GM21825 (cell line): ENCODE data around the gene HIVEP3.
A peak's percentile ranks its signal among the peaks of the same experiment; 100 is the strongest.

Experiments
- ATAC-seq: cut with Tn5 transposase; IDR thresholded peaks from one replicate; pipeline ENCODE4 v1.9.1; 2021; ENCODE audit warnings: mild to moderate bottlenecking, moderate library complexity; ENCODE audit not compliant: unreplicated experiment

HIVEP3 gene

GRCh38 chr1:41875487-41875886 is 43.2 kb downstream of the HIVEP3 start:
- ATAC-seq, result no peak

- ATAC-seq, result no peak
These were observed 43.8 kb downstream of the HIVEP3 start for GRCh38 chr1:41874903-41875411.

- ATAC-seq, result no peak
These were observed 44.5 kb downstream of the HIVEP3 start for GRCh38 chr1:41874151-41874719.

DNA sequence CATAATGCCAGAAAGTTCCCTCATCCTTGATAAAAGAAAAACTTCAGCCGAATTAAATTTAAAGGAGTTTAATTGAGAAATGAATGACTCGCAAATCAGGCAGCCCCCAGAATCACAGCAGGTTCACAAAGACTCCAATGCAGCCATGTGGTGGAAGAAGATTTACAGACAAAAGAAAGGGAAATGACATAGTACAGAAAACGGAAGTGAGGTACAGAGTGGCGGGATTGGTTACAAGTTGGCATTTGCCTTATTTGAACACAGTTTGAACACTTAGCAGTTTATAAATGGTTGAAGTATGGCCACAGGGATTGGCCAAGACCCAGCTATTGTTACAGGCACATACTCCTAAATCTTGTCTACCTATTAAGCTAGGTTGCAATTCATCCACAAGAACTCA is 46.6 kb downstream of the HIVEP3 start:
- no peak for ATAC-seq

DNA sequence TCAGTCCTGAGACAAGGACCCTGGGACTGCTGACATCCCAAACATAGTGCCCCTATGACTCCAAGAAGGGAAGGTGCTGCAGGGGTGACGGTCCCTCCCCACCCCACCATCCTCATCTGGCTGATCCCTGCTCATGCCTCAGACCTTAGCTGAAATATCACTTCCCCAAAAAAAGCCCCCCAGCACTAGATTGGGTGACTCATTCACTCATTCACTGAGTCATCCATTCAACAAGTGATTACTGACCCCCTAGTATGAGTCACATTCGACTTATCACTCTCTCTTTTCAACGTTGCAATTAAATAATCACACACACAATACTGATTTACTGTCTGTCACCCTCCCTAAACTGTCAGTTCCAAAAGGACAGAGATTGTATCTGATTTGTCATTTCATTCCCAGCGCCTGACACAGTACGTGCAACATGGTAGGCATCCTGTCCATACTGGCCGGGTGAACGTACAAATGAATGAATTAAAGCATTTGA is 48.6 kb downstream of the HIVEP3 start:
- no peak for ATAC-seq

DNA sequence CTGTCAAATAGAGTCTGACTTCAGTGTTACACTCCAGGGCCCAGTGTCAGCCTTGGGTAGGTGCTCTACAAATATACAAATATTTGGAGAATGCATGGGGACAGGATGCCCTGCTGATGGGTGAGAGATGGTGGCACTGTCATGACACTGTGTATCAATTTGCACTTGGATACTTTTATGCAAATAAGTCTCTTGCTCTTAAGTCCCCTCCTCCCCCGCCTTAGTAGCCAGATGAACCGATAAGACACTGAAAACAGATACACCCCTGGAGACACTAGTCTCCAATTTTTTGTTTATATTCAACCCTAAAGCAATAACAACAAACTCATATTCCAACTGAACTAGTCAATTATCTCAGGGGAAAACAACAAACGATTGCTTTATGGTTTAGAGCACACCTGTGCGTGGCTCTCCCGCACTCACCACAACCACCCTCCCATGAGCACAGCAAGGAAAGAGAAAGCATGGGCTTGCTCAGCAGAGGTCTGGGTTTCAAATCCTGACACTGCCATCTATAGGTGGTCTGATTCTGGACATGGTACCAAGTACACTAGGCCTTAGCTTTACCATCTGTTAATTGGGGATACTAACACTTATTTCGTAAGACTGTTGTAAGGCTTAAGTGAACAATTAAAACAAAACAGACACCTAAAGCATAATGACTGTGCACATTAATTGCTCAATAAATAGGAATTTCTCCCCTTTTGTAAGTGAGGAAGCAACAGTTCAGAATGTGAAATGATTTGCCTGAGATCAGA is 50.3 kb downstream of the HIVEP3 start:
- ATAC-seq, result peak; percentile 75

GRCh38 chr1:41866285-41866684 is 52.4 kb downstream of the HIVEP3 start:
- no peak for ATAC-seq

DNA sequence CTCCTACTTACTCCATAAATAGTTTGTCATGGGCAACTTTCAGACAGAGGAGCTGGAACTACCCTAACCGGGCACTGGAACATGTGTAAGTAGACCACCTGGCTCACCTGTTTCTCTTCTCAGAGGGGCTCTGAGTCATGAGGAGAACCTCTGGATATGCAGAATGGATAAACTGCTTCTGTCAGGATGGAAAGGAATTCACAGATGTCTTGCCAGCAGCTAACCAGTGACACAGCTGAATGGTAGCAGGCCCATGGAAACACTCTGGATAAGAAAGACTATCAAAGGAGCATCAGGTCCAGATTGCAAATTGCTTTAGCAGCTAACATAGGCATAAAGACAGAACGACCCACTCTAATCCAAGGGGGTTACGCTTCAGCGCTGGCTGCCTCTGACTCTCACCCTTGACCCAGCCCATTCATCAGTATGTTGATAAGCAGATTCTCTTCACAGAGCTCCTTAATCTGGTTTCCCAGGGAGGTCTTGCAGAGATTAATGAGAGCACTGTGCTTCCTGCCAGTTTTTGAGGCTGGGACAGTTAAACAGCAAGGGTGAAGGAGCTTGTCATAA is 54.2 kb downstream of the HIVEP3 start:
- ATAC-seq, result no peak

DNA sequence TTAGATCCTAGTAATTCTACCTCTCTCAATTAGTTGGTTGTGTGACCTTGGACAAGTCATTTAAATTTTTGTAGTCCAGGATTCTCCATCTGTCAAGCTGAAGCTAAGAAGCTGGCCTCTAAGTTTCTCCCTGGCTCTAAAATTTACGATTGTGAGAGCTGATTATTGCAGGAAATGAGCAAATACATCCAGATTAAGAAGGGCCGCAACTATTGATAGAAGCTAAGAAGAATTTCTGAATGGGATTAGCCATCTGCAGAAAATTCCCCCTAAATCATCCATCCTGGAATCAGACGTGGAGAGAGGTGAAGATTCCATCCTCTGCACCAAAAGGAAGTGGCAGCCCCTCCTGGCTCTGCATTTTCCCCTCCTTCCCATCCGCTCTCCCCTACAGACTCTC is 55.0 kb downstream of the HIVEP3 start:
- no peak for ATAC-seq

- no peak for ATAC-seq
These were observed 56.1 kb downstream of the HIVEP3 start for GRCh38 chr1:41862384-41863221.

- no peak for ATAC-seq
These were observed 57.0 kb downstream of the HIVEP3 start for GRCh38 chr1:41861535-41862383.

DNA sequence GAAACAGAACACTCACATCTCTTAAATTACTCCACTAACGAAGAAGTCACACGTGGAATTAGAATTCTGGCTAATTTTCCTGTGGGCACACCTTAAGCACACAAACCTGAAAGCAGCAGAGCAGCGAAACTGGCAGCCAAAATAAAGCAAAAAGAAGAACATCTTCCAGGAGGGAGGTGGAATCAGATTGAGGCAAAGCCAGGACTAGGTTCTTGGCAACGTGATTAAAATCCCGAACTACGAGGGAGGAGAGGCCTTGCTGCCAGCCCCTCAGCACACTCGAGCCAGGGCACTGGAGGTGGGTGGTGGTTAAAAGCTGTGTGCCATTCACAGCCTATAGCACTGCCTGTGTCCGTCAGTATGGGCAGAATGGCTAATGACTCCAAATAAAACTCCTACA is 58.0 kb downstream of the HIVEP3 start:
- ATAC-seq, result no peak

- no peak for ATAC-seq
These were observed 58.5 kb downstream of the HIVEP3 start for GRCh38 chr1:41860214-41860613.

GRCh38 chr1:41859686-41860085 is 59.0 kb downstream of the HIVEP3 start:
- no peak for ATAC-seq

GRCh38 chr1:41856944-41857285 is 61.8 kb downstream of the HIVEP3 start:
- ATAC-seq, result no peak

DNA sequence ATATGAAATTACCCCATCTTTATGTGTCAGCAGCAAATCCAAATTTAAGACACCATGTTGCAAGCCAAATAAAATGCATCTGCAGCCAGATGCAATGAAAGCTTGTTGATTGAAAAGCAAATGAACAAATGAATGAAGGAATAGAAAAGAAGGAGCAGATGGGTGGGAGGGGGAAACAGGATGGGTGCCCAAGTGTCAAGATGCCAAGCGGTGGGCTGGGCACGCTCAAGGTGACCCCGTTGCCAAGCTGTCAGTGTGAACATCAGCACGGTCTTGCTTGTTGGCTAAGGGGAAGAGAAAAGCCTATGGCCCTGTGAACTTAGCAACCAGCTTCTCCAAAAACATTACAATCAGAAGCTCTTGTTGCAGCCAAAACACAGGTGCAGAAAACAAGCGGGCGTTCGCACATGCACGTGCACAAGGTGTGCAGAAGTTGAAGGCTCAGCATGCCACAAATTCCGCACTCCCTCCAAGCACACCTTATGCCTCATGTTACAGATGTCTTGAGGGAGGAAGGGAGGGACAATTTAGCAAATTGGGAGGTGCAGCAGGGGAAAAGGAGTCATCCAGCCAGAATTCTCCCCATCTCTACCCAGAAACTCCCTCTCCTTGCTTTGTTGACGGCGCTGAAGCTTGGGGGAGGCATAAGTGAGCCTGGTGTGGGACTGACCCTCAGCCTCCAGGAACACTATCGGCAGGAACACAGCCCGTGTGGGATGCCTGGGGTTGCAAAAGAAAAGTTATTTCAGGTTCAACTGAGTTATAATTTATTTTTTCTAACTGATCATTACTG is 62.4 kb downstream of the HIVEP3 start:
- ATAC-seq, result no peak

GRCh38 chr1:41855713-41856112 is 63.0 kb downstream of the HIVEP3 start:
- ATAC-seq, result no peak

DNA sequence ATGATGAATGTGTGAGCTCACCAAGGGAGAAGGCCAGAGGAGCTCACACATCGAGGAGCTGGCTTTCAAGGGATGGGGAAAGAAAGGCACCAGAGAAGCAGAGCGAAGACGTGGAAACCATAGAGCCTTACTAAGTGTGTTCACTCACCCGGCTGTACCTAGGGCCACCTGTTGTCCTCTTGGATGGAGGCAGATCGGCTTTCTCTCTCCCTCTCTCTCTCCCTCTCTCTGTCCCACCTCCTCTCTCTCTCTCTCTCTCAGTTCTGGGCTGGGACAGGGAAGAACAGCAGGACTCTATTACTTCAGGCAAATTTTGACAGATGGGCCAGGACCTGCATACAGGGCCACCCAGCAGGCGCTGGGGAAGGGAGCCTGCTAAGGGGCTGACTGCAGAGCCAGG is 64.8 kb downstream of the HIVEP3 start:
- ATAC-seq, result no peak

DNA sequence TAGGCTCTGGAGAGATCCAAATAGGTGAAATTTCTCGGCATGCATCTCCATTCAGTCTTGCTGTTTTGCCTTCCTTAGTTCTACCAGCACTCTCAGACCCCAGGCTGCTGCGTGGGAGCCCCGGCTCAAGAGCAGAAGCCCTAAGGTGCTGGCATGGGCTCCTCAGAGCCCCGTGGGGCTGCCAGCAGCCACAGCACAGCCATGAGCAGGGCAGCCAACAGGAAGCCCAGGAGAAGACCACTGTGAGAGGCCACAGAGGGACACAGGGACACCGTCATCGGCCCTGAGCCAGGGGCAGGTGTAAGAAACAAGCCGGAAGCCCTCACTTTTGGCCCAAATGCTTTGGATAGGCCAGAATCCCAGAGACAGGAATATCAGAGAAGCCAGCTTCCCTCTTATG is 66.6 kb downstream of the HIVEP3 start:
- ATAC-seq, result no peak

- no peak for ATAC-seq
These were observed 67.1 kb downstream of the HIVEP3 start for GRCh38 chr1:41851589-41851988.
